Stimulated activated CD4-positive, alpha-beta T cell treated with anti-CD3 and anti-CD28 coated beads, Interleukin-2, amount 100 ng/mL, for 48 hours (primary cell): ENCODE measurements around the gene SOBP.

Experiments used
- DNase-seq, 2 donors: peaks; one replicate each; pipeline ENCODE4 v3.0.0-alpha.2; 2020

Gene SOBP

DNA sequence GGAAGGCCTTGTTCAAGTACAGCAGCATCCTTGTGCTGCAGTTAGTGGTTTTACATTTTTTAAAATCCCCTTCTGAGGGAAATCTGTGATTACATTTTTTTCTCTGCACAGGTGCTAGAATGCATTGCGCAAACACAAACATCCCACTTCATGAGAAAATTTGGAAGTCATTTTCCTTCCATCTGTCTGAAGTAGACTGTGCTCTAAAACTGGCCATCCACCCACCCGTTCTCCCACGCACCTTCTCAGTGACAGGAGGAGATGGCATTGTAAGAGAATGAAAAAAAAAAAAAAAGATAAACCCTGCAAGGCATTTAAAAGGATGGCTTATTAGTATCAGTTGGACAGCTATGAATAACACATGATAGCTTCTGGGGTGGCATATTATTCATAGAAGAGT is 65.0 kb downstream of the SOBP start:
- DNase-seq, result no peak

DNA sequence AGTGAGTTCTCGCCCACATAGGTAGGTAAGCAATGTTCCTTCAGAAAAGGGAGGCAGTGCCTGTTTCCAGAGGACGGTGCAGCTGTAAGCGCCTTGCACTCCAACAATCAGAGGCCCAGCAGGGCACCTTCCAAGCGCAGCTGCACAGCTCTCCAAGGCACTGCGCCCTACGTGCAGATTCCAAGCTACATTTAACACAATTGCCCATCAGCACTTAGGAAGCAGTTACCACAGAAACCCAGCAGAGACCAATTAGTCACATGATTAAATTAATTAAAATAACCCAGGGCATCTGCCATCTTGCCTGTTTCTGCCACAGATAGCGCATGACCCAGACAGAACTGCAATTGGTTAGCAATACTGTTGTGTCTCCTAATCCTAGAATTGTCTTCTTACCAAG is 65.5 kb downstream of the SOBP start:
- DNase-seq, result no peak

DNA sequence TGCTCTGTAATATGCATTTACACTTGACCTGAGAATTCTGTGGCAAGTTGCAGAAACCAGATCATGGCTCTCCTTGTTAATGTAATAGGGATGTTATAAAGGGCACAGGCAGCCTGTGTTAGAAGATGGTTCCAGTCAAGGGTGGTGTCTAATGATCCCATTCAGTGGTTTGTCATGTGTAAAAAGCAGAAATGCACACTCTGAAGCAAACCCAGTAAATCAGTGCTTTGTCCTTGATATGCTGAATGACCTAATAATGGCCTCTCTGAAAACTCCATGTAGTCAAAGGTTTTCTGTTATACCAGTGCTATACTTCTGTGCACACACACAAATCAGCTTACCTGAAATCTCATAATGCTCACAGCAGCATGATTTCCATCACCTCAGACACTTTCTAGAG is 66.2 kb downstream of the SOBP start:
- DNase-seq, result no peak

DNA sequence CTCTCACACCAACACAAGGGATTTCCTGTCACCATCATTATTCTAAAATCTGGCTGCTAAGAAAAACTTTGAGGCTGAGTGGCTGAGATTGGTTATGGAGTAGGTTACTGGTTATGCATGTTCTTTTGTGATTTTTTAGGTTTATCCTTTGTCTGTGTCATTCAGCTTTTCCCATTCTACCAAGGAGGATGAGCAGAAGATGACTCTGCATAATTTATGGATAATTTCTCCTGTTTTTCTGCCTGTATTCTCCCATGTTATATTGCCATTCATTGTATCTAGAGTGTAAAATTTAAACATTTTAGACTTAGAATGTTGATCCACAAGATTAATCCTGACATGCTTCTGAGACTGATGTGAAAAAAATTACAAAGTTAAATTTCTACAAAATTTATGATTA is 67.8 kb downstream of the SOBP start:
- DNase-seq, result no peak

- DNase-seq, result no peak
These were observed 70.7 kb downstream of the SOBP start for GRCh38 chr6:107560657-107561056.

DNA sequence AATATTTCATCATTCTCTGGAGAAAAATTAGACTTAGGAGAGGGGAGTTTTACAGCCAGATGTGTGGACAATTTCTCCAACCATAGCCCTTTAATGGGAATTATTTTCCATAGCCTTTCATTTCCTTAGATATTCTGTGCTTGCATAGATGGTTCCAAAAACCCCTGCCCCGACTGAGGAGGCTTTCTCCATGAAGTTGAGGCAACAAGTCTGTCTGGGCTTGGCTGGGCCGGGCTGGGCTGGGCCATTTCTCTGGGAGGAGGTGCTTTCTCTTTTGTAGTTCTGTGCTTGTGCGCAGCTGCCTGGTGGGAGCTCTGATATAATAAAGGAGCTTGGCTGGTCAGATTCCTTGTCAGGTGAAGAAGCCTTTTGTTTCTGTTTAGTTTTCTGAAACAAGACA is 71.4 kb downstream of the SOBP start:
- no peak for DNase-seq

DNA sequence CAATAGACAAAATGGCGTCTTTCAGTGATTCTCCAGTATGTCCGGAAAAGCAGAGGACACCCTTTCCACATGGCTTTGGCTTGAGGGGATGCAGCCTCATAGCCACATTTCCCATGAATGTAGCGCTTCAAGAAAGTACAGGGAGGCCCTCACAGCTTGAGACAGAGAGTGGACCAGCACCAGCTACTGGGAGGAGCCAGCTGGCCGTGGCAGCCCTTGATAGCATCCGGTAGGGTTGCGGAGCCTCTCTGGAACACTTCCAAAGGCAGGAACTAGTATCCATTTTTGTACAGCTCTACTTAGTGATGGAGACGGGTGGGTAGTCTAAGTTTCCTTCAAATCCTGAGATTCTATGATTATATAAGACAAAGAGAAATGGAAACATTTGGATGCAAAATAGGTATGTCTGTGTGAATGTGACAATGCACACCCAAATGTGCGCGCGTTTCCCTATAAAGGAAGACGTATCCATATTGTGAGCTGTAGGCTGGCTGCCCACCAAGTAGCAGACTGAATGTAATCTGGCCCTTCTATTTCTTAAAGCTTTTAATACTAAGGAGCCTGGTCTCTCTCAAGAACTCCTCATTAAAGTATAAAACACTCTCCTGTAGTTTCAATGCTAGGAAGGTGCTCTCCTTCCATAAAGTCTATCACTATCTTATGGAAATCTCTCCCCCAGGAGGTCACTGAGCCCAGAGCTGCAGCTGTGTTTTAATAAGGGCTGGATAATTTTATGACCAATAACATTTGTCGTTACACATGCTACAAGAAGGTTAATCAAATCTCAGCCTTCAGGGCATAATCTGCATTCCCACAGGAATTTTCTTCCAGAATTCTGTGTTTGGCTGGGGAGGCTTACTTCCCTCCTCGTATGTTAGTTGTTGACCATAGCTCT is 74.0 kb downstream of the SOBP start:
- DNase-seq, result no peak

- DNase-seq, result no peak
These were observed 74.7 kb downstream of the SOBP start for GRCh38 chr6:107564589-107564951.

DNA sequence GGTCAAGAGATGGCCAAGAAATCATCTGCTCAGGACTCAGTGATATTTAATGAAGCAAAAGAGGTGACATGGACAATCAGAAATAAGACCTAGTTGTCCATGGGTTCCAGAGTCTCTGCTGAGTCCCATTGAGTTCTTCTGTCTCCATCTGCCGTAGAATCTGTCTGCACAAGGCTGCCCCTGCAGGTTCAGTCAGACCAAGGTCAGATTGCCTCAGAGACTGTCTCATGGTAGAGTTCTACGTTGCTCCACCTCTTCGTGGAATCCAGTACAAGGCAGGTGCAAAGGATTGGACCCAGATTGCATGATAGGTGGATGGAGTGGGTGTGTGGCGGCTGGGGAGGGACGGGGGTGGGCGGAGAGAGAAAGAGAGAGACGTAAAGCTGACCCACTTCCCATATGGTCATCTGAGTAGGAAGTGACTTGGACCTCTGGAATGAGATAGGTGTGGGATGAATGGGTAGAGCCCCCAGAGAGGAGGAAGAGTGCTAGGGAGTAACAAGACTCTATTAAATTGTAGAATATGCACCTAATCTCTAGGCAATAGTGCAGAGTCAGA is 75.3 kb downstream of the SOBP start:
- DNase-seq, result no peak

- DNase-seq, result no peak
These were observed 77.7 kb downstream of the SOBP start for GRCh38 chr6:107567643-107568042.

DNA sequence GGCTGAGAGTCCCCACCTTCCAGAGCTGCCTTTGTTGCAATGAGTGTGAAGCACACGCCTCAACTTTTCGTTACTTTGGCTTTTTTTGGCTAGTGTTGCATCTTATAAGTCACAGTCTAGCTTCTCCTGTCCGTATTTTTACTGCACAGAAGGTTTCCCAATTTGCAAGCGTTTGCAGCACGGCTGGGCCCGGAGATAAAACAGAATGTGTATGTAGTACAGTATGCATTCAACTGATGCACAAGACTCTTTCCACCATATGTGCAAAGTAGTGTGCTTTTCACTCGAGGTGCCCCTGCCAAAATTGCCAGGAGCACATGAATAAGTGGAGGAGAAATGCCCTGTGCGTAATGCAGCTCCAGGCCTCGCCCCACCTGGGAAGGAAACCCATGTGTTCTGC is 79.6 kb downstream of the SOBP start:
- no peak for DNase-seq

GRCh38 chr6:107571354-107571753 is 81.4 kb downstream of the SOBP start:
- DNase-seq, result no peak

DNA sequence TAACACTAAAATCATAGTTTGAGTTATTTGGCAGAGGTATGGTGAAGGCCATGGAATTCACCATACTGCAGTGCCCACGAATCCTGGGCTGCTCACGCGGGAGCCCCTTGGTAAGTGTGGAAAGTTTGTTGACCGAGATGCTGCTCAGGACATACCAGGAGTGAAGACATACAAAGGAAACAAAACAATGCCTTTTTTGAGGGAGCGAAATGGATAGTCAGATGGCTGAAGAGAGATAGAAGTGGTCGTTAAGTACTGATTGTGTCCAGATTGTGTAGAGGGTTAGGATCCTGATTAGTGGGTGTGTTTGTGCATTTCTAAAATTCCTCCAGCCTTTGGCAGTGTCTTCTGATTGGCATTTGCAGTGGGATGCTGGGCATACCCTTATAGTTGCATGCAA is 83.0 kb downstream of the SOBP start:
- no peak for DNase-seq

- no peak for DNase-seq
These were observed 84.9 kb downstream of the SOBP start for GRCh38 chr6:107574856-107575255.

- no peak for DNase-seq
These were observed 86.9 kb downstream of the SOBP start for GRCh38 chr6:107576852-107577251.

DNA sequence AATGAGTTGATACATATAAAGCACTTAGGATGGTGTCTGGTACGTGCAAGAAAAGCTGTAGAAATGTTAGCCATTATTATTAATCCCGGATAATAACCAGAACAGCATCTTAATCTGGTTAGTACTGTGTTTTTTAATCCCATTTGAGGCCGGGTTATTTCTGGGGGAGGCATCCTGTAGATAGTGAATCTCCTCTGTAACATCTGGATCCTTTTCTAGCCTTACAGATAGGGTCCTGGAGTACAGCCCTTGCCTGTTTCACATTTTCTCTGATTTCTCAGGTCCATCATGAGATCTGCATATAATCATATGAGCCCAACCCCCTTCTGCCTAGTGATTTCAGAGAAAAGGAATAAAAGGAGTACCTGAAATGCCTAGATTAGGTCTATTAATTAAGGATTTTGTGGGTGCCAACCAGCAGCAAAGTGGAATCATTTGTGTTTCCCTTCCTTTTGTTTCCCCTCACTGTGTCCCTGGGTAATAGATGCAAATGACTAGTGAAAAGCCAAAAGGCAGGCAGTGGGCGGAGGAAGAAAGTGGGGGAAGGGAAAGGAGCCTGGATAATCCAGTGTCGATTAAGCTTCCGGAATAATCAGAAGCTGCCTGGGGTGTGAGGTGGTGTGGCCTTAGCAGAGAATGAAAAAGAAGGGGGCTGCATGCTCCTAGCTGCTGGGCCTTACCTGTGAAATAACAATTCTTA is 88.9 kb downstream of the SOBP start:
- DNase-seq, result no peak

DNA sequence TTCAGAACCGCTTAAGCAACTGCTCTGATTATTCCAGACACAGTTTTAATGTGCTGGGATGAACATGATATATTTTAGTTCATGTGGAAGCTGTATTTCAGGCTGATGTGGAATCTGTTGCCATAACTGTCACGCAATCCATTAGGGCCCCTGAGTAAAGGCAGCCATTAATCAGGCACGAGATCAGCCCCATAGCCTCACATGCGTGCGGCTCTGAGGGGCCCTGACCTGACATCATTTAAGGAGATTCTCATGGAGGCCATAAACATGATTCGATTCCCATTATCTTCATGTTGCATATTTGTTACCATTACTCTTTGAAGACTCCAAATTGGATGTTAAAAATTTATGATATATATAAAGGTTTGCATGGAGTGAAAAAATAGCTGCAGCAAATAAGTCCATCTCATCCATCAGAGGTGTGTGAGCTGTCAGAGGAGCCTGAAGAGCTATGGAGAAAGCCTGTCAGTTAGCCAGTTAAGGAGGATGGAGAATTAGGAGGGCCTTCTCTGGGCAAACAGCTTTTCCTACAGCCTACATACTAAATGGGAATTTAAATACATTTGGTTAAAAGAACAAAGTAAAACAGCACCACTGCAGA is 89.6 kb downstream of the SOBP start:
- DNase-seq, result no peak

- no peak for DNase-seq
These were observed 92.2 kb downstream of the SOBP start for GRCh38 chr6:107582086-107582485.

DNA sequence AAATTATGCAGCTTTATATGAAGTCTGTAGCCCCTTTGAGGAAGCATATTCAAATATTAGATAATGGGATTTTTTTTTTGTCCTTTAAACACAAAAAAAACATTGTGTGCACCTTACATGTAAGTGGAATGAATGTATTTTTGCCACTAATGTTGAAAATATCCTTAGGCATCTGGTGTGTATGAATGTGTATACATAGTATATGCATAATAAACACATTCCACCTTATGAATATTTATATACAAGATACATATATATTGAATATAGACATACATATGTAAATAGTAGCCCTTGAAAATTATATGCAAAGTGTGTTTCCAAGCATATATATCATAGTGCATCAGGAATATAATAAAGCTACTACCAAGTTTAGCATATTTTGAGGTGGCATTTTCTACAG is 94.8 kb downstream of the SOBP start:
- DNase-seq, result no peak

GRCh38 chr6:107585815-107586435 is 96.0 kb downstream of the SOBP start:
- DNase-seq, result no peak

- no peak for DNase-seq
These were observed 97.5 kb downstream of the SOBP start for GRCh38 chr6:107587451-107587850.

- no peak for DNase-seq
These were observed 99.3 kb downstream of the SOBP start for GRCh38 chr6:107589199-107589598.

DNA sequence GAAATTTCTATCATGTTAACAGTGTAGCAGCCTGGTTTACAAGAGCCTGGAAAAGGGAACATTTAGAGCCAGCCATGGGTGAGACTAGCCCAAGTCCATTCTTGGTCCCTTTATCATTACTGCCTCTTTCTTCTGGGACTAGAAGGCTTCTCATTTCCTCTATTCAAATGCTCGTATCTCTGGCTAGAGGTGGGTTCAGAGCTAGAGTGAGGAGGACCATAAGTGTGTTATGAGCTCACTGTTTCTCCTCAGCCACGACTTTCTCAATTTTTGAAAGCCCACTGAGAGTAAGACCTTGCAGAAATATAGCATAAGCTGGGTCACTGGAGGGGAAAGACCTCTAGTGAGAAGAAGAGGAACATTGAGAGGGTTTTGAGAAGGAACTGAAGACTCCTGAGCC is 100.0 kb downstream of the SOBP start:
- DNase-seq, result no peak
